GM13977 (cell line): Measurements from ENCODE around the gene ACBD4.

ENCODE experiments used
- DNase-seq: peaks from one replicate; pipeline ENCODE4 v3.0.0; 2012; ENCODE audit warnings: low spot score
- in situ Hi-C: fragments of 300-500 bp; cut with MboI; formaldehyde crosslinking; loops from one replicate; pipeline ENCODE4 v1.12.0; 2022; ENCODE audit warnings: low sequenced_read_pairs, low pct_unique_long_range_greater_than_20kb, mixed read lengths, inconsistent platforms; ENCODE audit not compliant: unreplicated experiment
- TF ChIP-seq, protein P1 (sequence below): IDR thresholded peaks from 2 replicates; pipeline ENCODE4 v1.5.1; 2012; ENCODE audit warnings: mild to moderate bottlenecking, control low read depth; ENCODE audit not compliant: insufficient read depth; ENCODE audit errors: extremely low read depth, missing control alignments

ACBD4 gene

DNA sequence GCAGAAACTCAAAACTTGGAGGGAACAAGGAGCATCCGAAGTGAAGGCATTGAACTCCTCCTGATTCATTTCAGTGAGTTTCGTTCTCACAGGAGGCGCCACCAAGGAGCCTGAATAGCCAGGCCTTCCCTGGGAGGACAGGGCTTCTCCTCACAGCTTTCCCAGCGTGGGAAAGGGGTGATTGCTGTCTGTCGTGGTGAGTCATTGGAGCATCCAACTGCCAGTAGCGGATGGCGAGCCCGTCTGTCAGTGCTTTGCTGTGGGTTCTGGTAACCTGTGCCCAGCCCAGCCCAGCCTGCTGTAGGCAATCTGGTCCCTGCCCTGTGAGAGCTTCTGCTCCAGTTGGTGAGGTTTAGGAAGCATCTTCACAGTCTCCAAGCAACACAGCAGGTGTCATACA, 31.5 kb upstream of the ACBD4 start:
- in situ Hi-C loops: no loop called here
- TF ChIP-seq, protein P1, sequence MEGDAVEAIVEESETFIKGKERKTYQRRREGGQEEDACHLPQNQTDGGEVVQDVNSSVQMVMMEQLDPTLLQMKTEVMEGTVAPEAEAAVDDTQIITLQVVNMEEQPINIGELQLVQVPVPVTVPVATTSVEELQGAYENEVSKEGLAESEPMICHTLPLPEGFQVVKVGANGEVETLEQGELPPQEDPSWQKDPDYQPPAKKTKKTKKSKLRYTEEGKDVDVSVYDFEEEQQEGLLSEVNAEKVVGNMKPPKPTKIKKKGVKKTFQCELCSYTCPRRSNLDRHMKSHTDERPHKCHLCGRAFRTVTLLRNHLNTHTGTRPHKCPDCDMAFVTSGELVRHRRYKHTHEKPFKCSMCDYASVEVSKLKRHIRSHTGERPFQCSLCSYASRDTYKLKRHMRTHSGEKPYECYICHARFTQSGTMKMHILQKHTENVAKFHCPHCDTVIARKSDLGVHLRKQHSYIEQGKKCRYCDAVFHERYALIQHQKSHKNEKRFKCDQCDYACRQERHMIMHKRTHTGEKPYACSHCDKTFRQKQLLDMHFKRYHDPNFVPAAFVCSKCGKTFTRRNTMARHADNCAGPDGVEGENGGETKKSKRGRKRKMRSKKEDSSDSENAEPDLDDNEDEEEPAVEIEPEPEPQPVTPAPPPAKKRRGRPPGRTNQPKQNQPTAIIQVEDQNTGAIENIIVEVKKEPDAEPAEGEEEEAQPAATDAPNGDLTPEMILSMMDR: no peak
- DNase-seq: no peak

DNA sequence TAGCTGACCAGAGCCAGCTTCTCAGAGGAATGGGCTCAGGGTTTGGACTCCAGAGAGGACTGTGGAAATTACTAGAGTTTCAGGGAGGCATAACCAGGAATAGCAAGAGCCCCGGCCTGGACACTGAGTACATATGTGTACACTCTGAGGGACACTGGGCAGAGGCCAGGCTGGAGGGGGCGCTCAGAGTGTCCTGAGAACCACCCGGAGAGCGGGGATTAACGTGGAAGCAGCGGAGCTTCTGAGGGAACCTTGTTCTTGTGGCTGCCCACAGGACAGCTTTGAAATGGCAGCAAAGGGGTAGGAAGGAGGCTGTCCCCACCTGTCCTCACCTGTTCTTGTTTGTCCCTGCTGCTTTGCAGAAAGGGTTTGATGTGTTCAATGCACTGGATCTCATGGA, 31.0 kb upstream of the ACBD4 start:
- DNase-seq: no peak
- in situ Hi-C loops: no loop called here
- TF ChIP-seq, protein P1: no peak

DNA sequence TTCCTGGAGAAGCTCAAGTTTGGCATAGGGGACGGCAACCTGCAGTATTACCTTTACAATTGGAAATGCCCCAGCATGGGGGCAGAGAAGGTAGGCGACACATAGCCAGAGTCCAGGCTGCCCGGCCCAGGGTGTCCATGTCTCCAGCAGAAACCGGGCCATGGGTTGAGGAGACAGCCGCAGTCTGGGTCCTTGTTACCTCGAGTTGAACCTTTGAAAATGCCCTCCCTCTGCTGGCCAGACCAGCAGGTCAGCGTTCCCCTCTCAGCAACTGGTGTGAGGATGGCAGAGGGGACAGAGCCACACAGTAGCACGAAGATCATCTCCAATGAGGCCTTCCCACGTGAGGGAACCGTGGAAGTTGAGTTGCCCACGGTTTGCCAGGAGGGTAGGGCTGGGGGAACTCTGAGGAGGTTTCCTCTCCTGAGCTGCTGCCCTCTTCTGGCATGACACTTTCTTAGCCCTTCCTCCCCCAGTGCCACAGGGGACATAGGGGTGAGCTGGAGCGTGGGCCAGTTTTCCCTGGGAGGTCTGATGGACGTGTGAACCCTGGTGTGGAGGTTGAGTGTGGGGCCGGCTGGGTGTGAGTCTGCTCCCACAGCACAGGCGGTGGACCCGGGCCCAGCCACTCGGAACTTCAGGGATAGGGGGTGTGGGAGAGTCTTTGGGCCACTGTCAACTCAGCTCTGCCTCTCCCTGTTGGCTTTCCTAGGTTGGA, 30.4 kb upstream of the ACBD4 start:
- in situ Hi-C loops: no loop called here
- TF ChIP-seq, protein P1: no peak
- DNase-seq: no peak

DNA sequence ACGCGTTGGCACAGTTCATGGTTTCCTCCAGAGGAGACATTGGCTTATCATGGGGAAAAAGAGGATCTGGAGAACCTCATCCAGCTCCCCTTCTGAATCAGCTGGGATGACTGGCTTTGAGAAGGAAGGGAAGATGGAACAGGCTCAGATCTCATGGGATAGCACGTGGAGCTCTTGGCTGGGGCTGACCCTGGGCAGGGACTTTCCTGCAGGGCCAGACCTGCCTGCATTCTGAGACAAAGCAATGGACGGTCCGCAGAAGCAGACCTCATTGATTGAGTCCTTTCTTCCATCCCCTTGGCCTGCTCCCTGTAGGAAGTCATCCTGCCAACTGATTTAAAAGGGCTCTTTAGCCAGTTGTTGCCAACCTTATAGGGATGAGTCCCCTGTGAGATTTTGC, 29.4 kb upstream of the ACBD4 start:
- TF ChIP-seq, protein P1: no peak
- no peak for DNase-seq
- in situ Hi-C loops: no loop called here

DNA sequence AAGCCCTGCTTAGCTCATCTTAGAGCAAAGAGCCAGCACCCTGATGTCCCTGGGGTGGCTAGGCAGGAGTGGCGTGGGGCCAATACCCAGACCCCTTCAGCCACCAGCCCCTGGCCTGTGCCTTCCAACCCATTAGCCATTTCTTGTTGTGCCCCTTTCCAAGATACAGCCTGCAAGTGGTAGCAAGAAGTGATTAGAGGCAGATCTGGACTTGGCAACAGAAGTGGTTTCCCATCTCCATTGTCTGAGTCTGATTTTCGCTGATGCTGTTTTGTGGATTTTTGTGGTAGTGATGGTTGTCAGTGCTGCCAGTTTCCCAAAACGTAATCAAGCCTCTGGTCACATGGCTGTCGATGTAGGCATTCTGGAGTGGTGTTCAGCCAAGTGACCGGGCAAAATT, 28.9 kb upstream of the ACBD4 start:
- in situ Hi-C loops: no loop called here
- TF ChIP-seq, protein P1: no peak
- no peak for DNase-seq

DNA sequence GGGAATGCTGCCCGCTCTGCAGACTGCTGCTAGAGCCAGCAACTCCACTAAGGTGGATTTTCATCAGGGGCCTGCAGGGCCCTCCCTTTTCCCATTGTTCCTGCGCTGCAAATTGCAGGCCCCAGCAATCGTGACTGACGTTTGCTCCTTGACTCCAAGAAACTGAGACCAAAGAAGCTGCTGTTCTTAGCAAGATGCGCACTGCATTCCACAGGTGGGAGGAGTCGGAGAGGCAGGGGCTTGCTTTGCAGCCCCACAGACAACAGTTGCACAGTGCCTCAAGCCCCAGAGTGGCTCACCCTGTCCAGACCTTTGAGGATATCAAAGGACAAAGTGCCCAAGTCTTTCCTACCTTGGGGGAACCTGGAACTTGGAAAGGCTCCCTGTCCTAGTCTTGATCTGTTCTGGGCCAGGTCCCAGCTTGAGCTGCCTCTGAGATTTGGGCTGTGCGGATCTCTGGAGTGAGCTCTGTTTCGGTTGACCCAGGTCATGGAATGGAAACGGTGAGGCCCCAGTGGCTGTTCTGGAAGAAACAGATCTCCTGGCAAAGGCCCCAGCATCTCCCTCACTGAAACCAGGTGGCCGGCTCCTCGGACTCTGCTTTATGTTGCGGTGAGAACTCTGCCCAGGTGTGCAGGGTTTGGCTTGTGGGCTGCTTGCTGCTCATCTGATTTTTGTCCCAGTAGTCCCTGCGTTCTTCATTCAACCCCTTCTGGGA, 28.0 kb upstream of the ACBD4 start:
- no peak for DNase-seq
- in situ Hi-C loops: no loop called here
- TF ChIP-seq, protein P1: no peak
